ENCODE measurements around the gene NEGR1.

NEGR1 gene

GRCh38 chr1:71836904-71837303, 445.4 kb downstream of the NEGR1 start:
- Histone ChIP-seq H3K27ac (ENCODE audit: low read length) (no peak overlapping the region), H3K36me3 (ENCODE audit: insufficient read depth, low read depth, low read length) (no peaks in the 10 kb centered on the region), H3K4me3 (ENCODE audit: low read length) (no peak overlapping the region), H3K27me3 (ENCODE audit: insufficient read depth, low read length) (no peaks in the 10 kb centered on the region), H3K9ac (ENCODE audit: low read depth, low read length) (no peak overlapping the region), H3K9me3 (ENCODE audit: insufficient read depth, low read depth, low read length) (no peaks in the 10 kb centered on the region), H3K4me1 (ENCODE audit: insufficient read depth, low read length) (peaks cover 10% of the 10 kb centered on the region; the same call in 1 of the 2 replicates)

- H3K27me3 ChIP-seq (ENCODE audit: insufficient read depth, low read length): no peaks in the 10 kb centered on the region
- H3K9ac ChIP-seq (ENCODE audit: low read depth, low read length): no peak overlapping the region
- no peaks in the 10 kb centered on the region for H3K9me3 ChIP-seq (ENCODE audit: insufficient read depth, low read depth, low read length)
- H3K4me1 ChIP-seq (ENCODE audit: insufficient read depth, low read length): peaks cover 10% of the 10 kb centered on the region; the same call in 1 of the 2 replicates
- no peaks in the 10 kb centered on the region for H3K36me3 ChIP-seq (ENCODE audit: insufficient read depth, low read depth, low read length)
- H3K4me3 ChIP-seq (ENCODE audit: low read length): no peak overlapping the region
- no peak overlapping the region for H3K27ac ChIP-seq (ENCODE audit: low read length)
Measured at GRCh38 chr1:71835442-71835813, 446.9 kb downstream of the NEGR1 start.

GRCh38 chr1:71834601-71835441, 447.5 kb downstream of the NEGR1 start:
- no peak overlapping the region for H3K4me3 ChIP-seq (ENCODE audit: low read length)
- no peaks in the 10 kb centered on the region for H3K9me3 ChIP-seq (ENCODE audit: insufficient read depth, low read depth, low read length)
- H3K36me3 ChIP-seq (ENCODE audit: insufficient read depth, low read depth, low read length): no peaks in the 10 kb centered on the region
- H3K27me3 ChIP-seq (ENCODE audit: insufficient read depth, low read length): no peaks in the 10 kb centered on the region
- H3K9ac ChIP-seq (ENCODE audit: low read depth, low read length): no peak overlapping the region
- peaks cover 10% of the 10 kb centered on the region; the same call in 1 of the 2 replicates for H3K4me1 ChIP-seq (ENCODE audit: insufficient read depth, low read length)
- H3K27ac ChIP-seq (ENCODE audit: low read length): no peak overlapping the region

- H3K4me1 ChIP-seq (ENCODE audit: insufficient read depth, low read length): peaks cover 15% of the 10 kb centered on the region; the same call in 1 of the 2 replicates
- no peaks in the 10 kb centered on the region for H3K9me3 ChIP-seq (ENCODE audit: insufficient read depth, low read depth, low read length)
- H3K27me3 ChIP-seq (ENCODE audit: insufficient read depth, low read length): no peaks in the 10 kb centered on the region
- H3K4me3 ChIP-seq (ENCODE audit: low read length): no peak overlapping the region
- H3K27ac ChIP-seq (ENCODE audit: low read length): no peak overlapping the region
- H3K9ac ChIP-seq (ENCODE audit: low read depth, low read length): no peak overlapping the region
- H3K36me3 ChIP-seq (ENCODE audit: insufficient read depth, low read depth, low read length): no peaks in the 10 kb centered on the region
Measured at GRCh38 chr1:71831646-71832045, 450.7 kb downstream of the NEGR1 start.

DNA sequence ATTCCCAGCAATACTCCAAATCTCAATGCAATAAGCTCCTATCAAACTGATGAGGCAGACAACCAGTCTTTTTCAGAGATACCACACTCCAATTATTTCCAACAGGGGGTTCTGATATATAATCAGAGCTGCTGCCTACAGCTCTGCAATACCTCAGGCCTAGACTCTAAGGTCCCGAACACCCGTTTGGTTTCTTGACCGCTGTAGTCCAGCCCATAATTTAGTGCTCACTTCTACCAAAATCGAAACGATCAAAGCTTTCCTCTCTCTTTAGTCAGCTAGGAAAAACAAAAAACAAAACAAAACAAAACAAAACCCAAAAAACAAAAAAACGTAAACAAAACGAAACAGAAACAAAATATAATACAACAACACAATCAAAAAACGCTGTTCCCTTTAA, 453.0 kb downstream of the NEGR1 start:
- Histone ChIP-seq H3K27ac (ENCODE audit: low read length) (no peak overlapping the region), H3K9ac (ENCODE audit: low read depth, low read length) (no peak overlapping the region), H3K9me3 (ENCODE audit: insufficient read depth, low read depth, low read length) (no peaks in the 10 kb centered on the region), H3K27me3 (ENCODE audit: insufficient read depth, low read length) (no peaks in the 10 kb centered on the region), H3K4me1 (ENCODE audit: insufficient read depth, low read length) (peaks cover 21% of the 10 kb centered on the region; the same call in 1 of the 2 replicates), H3K36me3 (ENCODE audit: insufficient read depth, low read depth, low read length) (no peaks in the 10 kb centered on the region), H3K4me3 (ENCODE audit: low read length) (no peak overlapping the region)

DNA sequence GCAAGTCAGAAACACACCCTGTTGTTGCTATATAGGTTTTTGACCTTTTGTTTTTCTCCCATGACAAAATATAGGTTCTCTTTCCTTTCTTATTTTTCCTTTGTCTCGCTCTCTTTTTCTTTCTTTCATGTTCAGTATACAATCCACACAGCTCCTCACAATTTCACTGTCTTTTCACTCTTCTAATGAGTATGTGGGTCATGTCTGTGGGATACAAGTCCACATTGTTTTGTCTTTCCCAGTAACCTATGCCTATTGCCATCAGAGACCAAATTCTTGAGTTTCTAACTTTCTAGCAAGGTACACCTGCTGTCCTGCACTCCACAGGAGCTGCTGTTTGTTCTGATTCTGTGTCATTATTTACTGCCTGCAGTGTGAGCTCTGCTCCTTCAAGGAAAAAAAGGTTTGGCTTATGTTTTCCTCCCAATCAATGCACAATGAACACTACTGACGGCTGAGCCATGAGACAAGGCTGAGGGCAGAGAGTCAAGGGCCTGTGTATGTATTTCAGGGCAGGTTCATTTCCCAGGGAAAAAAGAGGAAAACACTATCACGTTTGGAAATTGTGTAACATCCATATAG, 453.8 kb downstream of the NEGR1 start:
- Histone ChIP-seq H3K9ac (ENCODE audit: low read depth, low read length) (no peak overlapping the region), H3K36me3 (ENCODE audit: insufficient read depth, low read depth, low read length) (no peaks in the 10 kb centered on the region), H3K27me3 (ENCODE audit: insufficient read depth, low read length) (no peaks in the 10 kb centered on the region), H3K27ac (ENCODE audit: low read length) (no peak overlapping the region), H3K9me3 (ENCODE audit: insufficient read depth, low read depth, low read length) (no peaks in the 10 kb centered on the region), H3K4me1 (ENCODE audit: insufficient read depth, low read length) (peaks cover 21% of the 10 kb centered on the region; the same call in 1 of the 2 replicates), H3K4me3 (ENCODE audit: low read length) (no peak overlapping the region)

GRCh38 chr1:71823708-71824305, 458.5 kb downstream of the NEGR1 start:
- Histone ChIP-seq H3K4me1 (ENCODE audit: insufficient read depth, low read length) (peaks cover 20% of the 10 kb centered on the region; the same call in 1 of the 2 replicates), H3K27ac (ENCODE audit: low read length) (no peak overlapping the region), H3K27me3 (ENCODE audit: insufficient read depth, low read length) (no peaks in the 10 kb centered on the region), H3K9ac (ENCODE audit: low read depth, low read length) (no peak overlapping the region), H3K9me3 (ENCODE audit: insufficient read depth, low read depth, low read length) (no peaks in the 10 kb centered on the region), H3K4me3 (ENCODE audit: low read length) (no peak overlapping the region), H3K36me3 (ENCODE audit: insufficient read depth, low read depth, low read length) (no peaks in the 10 kb centered on the region)

DNA sequence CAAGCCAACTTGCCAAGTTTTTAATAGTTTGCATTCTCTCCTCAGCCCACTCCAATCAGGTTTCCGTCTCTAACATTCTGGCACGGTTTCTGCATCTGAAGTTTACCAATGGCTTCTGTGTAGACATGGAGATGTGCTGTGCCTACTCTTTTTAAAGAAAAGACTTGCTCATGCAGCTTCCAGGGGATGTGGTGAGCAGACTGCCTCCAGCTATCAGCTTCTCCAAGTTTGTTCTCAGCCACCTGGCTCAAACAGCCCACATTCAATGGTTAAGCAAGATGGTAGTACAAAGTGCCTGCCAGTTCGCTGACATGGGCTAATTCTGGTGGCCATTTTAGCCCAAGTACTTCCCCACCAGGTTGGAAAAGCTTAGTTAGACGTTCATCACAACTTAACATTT, 465.3 kb downstream of the NEGR1 start:
- H3K36me3 ChIP-seq (ENCODE audit: insufficient read depth, low read depth, low read length): no peaks in the 10 kb centered on the region
- no peaks in the 10 kb centered on the region for H3K27me3 ChIP-seq (ENCODE audit: insufficient read depth, low read length)
- no peaks in the 10 kb centered on the region for H3K4me1 ChIP-seq (ENCODE audit: insufficient read depth, low read length)
- no peak overlapping the region for H3K4me3 ChIP-seq (ENCODE audit: low read length)
- no peak overlapping the region for H3K27ac ChIP-seq (ENCODE audit: low read length)
- no peak overlapping the region for H3K9ac ChIP-seq (ENCODE audit: low read depth, low read length)
- H3K9me3 ChIP-seq (ENCODE audit: insufficient read depth, low read depth, low read length): no peaks in the 10 kb centered on the region

DNA sequence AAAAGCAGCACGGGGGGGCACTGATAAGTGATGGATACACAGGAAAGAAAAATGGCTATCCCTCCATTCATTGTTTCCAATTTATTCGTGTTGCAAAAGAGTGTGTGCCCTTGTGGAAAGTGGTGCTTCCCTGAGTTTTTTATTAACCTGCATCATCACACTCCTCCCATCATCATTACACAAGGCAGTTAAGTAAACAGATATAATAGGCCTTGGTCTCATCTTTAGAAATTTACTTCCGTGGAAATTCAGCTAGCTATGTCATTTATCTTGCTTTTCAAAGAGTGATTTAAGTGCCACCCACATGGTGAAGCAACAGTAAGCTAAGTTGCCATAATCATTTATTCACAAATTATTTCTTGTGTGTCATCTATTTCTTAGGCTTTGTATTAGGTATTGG, 473.3 kb downstream of the NEGR1 start:
- Histone ChIP-seq H3K27ac (ENCODE audit: low read length) (no peak overlapping the region), H3K27me3 (ENCODE audit: insufficient read depth, low read length) (no peaks in the 10 kb centered on the region), H3K36me3 (ENCODE audit: insufficient read depth, low read depth, low read length) (no peaks in the 10 kb centered on the region), H3K4me1 (ENCODE audit: insufficient read depth, low read length) (no peaks in the 10 kb centered on the region), H3K9ac (ENCODE audit: low read depth, low read length) (no peak overlapping the region), H3K4me3 (ENCODE audit: low read length) (no peak overlapping the region), H3K9me3 (ENCODE audit: insufficient read depth, low read depth, low read length) (no peaks in the 10 kb centered on the region)

DNA sequence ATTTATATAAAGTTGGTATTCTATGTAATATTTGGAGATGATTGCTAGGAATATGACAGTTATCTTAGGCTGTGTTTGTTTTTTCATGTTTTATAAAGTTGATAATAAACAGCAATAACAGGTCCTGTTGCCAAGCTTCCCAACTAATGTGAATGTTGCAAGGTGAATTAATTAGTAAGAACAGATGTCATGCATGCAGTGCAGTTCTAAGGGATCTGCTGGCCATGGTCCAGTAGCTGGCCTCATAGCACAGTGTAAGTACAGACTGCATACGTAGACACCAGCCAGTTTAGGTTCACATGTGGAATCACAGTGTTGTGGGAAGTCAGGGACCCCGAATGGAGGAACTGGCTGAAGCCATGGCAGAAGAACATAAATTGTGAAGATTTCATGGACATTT, 478.2 kb downstream of the NEGR1 start:
- Histone ChIP-seq H3K27ac (ENCODE audit: low read length) (no peak overlapping the region), H3K4me1 (ENCODE audit: insufficient read depth, low read length) (no peaks in the 10 kb centered on the region), H3K4me3 (ENCODE audit: low read length) (no peak overlapping the region), H3K36me3 (ENCODE audit: insufficient read depth, low read depth, low read length) (no peaks in the 10 kb centered on the region), H3K9me3 (ENCODE audit: insufficient read depth, low read depth, low read length) (no peaks in the 10 kb centered on the region), H3K9ac (ENCODE audit: low read depth, low read length) (no peak overlapping the region), H3K27me3 (ENCODE audit: insufficient read depth, low read length) (no peaks in the 10 kb centered on the region)

GRCh38 chr1:71796006-71796405, 486.3 kb downstream of the NEGR1 start:
- H3K4me1 ChIP-seq (ENCODE audit: insufficient read depth, low read length): no peaks in the 10 kb centered on the region; the same call in none of the 2 replicates
- no peak overlapping the region for H3K4me3 ChIP-seq (ENCODE audit: low read length)
- no peaks in the 10 kb centered on the region for H3K27me3 ChIP-seq (ENCODE audit: insufficient read depth, low read length)
- H3K27ac ChIP-seq (ENCODE audit: low read length): no peak overlapping the region
- H3K36me3 ChIP-seq (ENCODE audit: insufficient read depth, low read depth, low read length): no peaks in the 10 kb centered on the region
- no peaks in the 10 kb centered on the region for H3K9me3 ChIP-seq (ENCODE audit: insufficient read depth, low read depth, low read length)
- H3K9ac ChIP-seq (ENCODE audit: low read depth, low read length): no peak overlapping the region

DNA sequence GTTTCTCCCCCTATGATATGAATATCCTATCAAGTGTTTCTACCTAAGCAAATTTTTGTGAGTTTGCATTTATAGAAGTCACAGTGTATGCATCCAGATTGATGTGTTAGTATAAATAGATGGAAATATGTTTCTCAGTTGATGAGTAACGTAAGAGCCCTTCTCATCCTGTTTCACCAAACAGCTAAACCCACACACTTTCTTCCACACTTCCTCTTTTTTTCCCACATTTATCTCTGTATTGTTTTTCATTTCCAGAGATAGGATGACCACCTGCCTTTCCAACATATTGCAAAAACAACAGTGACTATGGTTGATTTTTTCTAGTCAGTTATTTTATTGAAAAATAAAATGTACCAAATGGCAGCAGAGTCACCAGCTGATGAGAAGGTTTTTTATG, 490.1 kb downstream of the NEGR1 start:
- no peaks in the 10 kb centered on the region; the same call in none of the 2 replicates for H3K4me1 ChIP-seq (ENCODE audit: insufficient read depth, low read length)
- H3K4me3 ChIP-seq (ENCODE audit: low read length): no peak overlapping the region
- H3K9ac ChIP-seq (ENCODE audit: low read depth, low read length): no peak overlapping the region
- H3K27ac ChIP-seq (ENCODE audit: low read length): no peak overlapping the region
- no peaks in the 10 kb centered on the region for H3K27me3 ChIP-seq (ENCODE audit: insufficient read depth, low read length)
- H3K9me3 ChIP-seq (ENCODE audit: insufficient read depth, low read depth, low read length): no peaks in the 10 kb centered on the region
- no peaks in the 10 kb centered on the region for H3K36me3 ChIP-seq (ENCODE audit: insufficient read depth, low read depth, low read length)

All from iPS-20b (cell line).